ENCODE measurements around the gene PKD2L2. TPM values are rescaled to one million over a fixed set of nuclear protein-coding genes. Genes with fewer than 3 reads are reported as not detected.

Gene PKD2L2
- total and polyA plus RNA-seq, 2 of the 4 experiments (the other 2 are of a cell fraction), result not detected

GRCh38 chr5:137902408-137903133 is 13.3 kb downstream of the PKD2L2 start:
- in situ Hi-C loops (cut with MboI; ENCODE audit: low sequenced_read_pairs) (no loop called here), intact Hi-C loops (cut with micrococcal nuclease) (no loop called here), dilution Hi-C loops (cut with HindIII; ENCODE audit: low sequenced_read_pairs, unreplicated experiment) (no loop called here)
- H3K56ac ChIP-seq (ENCODE audit: extremely low read depth, insufficient read depth, low read length), result no peak overlapping the region
- no peak overlapping the region for H3K4me3 ChIP-seq (ENCODE audit: insufficient read depth, low read depth, low read length)
- H3K14ac ChIP-seq (replicated peaks; ENCODE audit: low read depth, low read length), result no peak overlapping the region
- no peak overlapping the region for H2BK5ac ChIP-seq (ENCODE audit: low read depth, low read length, poor library complexity, severe bottlenecking)
- TF ChIP-seq POLR2A (IDR thresholded peaks at IDR 0.05; ENCODE audit: low read depth, low read length) (no peak), RAD21 (IDR thresholded peaks at IDR 0.05; ENCODE audit: low read length) (no peak), RCOR1 (IDR thresholded peaks at IDR 0.05; ENCODE audit: insufficient replicate concordance, low read length) (no peak), RFX5 (IDR thresholded peaks at IDR 0.05; ENCODE audit: low read depth, low read length) (no peak), BHLHE40 (IDR thresholded peaks at IDR 0.05; ENCODE audit: low read depth, low read length) (no peak), FOS (IDR thresholded peaks at IDR 0.05; ENCODE audit: low read depth, low read length) (no peak), CHD1 (IDR thresholded peaks at IDR 0.05; ENCODE audit: low read depth, low read length) (no peak), USF2 (IDR thresholded peaks at IDR 0.05; ENCODE audit: low read depth, low read length) (no peak), SMC3 (IDR thresholded peaks at IDR 0.05; ENCODE audit: low read depth, low read length) (no peak), NFE2L2 (IDR thresholded peaks at IDR 0.05; ENCODE audit: low read depth, low read length) (no peak), CTCF (conservative IDR thresholded peaks at IDR 0.05; ENCODE audit: low read depth, low read length) (no peak)
- H4K8ac ChIP-seq (ENCODE audit: low read depth in 2 of 2, low read length in 2 of 2), result no peak overlapping the region
- peaks cover 6% of the 10 kb centered on the region for H3K27me3 ChIP-seq (ENCODE audit: control insufficient read depth, insufficient read depth, low read length)
- no peak overlapping the region for H2BK120ac ChIP-seq (ENCODE audit: low read depth, low read length)
- no peak overlapping the region for H3K23ac ChIP-seq (ENCODE audit: low read depth, low read length)
- ChIA-PET CTCF (interaction anchor here (0.6 kb wide), 1 partner anchor 59 kb away, joined by 3 read pairs; no protein-coding TSS in a partner anchor), POLR2A (ENCODE audit: unreplicated experiment) (no interaction called here)
- H3K4me2 ChIP-seq (ENCODE audit: low read depth, low read length), result no peak overlapping the region
- no peak overlapping the region for H3K27ac ChIP-seq (ENCODE audit: insufficient read depth, low read length)
- H4K91ac ChIP-seq (ENCODE audit: insufficient read depth, low read depth, low read length), result no peak overlapping the region
- no peak overlapping the region for H3K4ac ChIP-seq (ENCODE audit: low read depth, low read length)
- no CpG with 5 or more reads among the region's 1 CpG for WGBS, 2 experiments (ENCODE audit: extremely low coverage in 2 of 2, insufficient read length in 1 of 2)
- H2BK20ac ChIP-seq (ENCODE audit: low read depth, low read length), result no peak overlapping the region
- no peak overlapping the region for H3K9ac ChIP-seq (ENCODE audit: low read depth, low read length)
- H2BK15ac ChIP-seq (ENCODE audit: low read depth, low read length), result no peak overlapping the region
- ATAC-seq (ENCODE audit: low read depth) (no peak), DNase-seq (no peak)
- H3K79me1 ChIP-seq (ENCODE audit: low read depth in 1 of 2, low read length in 2 of 2), result no peaks in the 10 kb centered on the region
- H3K9me1 ChIP-seq (ENCODE audit: insufficient read depth, low read length), result no peaks in the 10 kb centered on the region
- H2AK9ac ChIP-seq (replicated peaks; ENCODE audit: low read depth, low read length, poor library complexity), result no peak overlapping the region
- no peaks in the 10 kb centered on the region for H3K36me3 ChIP-seq (ENCODE audit: control insufficient read depth, insufficient read depth, low read length)
- H4K20me1 ChIP-seq (ENCODE audit: insufficient read depth, low read length), result no peaks in the 10 kb centered on the region
- BruUV-seq (replicated peaks), result no TSS peak
- H2AK5ac ChIP-seq (ENCODE audit: low read depth, low read length), result no peak overlapping the region
- no peaks in the 10 kb centered on the region for H3K9me3 ChIP-seq (ENCODE audit: control insufficient read depth, insufficient read depth, low read length)
- no peak overlapping the region for H4K5ac ChIP-seq (ENCODE audit: low read depth, low read length)
- no peak overlapping the region for H2AFZ ChIP-seq (replicated peaks; ENCODE audit: low read length, poor library complexity)
- no peak overlapping the region for H3K18ac ChIP-seq (ENCODE audit: low read depth, low read length)
- no peaks in the 10 kb centered on the region for H3K4me1 ChIP-seq (ENCODE audit: control insufficient read depth, insufficient read depth, low read length)

Measured in IMR-90 (cell line).